ENCODE results near the gene NFASC. TPM values are rescaled to one million over a fixed set of nuclear protein-coding genes. Genes with fewer than 3 reads are reported as not detected.

Gene NFASC
- total RNA-seq, 4 donors from 2014 or later, result 7.9 to 68.7 (median 32.7) TPM

DNA sequence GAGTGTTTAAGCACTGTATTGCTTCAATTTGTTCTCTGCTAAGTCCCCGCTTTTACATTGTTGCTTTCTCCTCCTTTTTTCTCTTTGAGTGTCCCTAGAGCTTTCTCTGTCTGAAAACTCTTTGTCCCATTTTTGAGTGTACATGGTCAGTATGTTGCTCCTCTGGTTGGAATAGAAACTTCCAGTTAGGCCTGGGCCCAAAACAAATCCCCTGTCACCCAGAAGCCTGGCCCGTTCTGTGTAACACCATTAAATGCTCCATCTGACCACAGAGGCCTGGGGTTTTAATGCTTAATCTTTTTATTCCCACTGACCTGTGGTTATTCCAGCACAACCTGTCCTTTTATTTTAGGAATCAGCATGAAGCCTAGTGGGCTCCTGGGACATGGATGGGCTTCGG lies 28.3 kb upstream of the NFASC start:
- no peak for DNase-seq
- no peak overlapping the region for H3K4me3 ChIP-seq
- intact Hi-C loops (cut with DNase I; ENCODE audit: low total_unique reads), result no loop called here
- H3K4me1 ChIP-seq, result no peaks in the 10 kb centered on the region
- TF ChIP-seq POLR2A (IDR thresholded peaks at IDR 0.05), result no peak
- no peaks in the 10 kb centered on the region for H3K9me3 ChIP-seq
- no peaks in the 10 kb centered on the region for H3K27me3 ChIP-seq
- H3K36me3 ChIP-seq, result no peaks in the 10 kb centered on the region
- peak overlapping the region in 1 of 2 donors; percentile 54 for H3K27ac ChIP-seq

DNA sequence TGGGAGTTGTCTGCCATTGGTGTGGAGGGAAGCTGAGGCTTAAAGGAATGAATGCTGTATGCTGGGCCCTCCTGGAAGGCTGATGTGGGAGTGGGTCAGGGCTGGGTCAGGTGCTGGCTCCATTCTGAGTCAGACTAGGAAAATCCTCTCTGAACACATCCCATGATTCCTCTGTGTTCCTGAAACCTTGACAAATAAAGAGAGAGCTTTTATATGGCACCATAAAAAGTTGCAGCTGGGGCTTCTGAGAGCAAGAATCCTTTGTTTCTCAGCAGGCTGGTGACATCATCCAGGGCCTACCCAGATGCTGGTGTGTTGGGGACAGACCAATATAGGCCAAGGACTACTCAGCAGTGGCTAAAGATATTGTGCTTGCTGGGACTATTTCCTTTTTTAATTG lies 27.8 kb upstream of the NFASC start:
- Histone ChIP-seq H3K9me3 (no peaks in the 10 kb centered on the region), H3K27me3 (no peaks in the 10 kb centered on the region), H3K4me1 (no peaks in the 10 kb centered on the region), H3K4me3 (no peak overlapping the region), H3K36me3 (no peaks in the 10 kb centered on the region), H3K27ac (peak overlapping the region in 1 of 2 donors; percentile 54)
- DNase-seq, result no peak
- intact Hi-C loops (cut with DNase I; ENCODE audit: low total_unique reads), result no loop called here
- TF ChIP-seq, protein P1, sequence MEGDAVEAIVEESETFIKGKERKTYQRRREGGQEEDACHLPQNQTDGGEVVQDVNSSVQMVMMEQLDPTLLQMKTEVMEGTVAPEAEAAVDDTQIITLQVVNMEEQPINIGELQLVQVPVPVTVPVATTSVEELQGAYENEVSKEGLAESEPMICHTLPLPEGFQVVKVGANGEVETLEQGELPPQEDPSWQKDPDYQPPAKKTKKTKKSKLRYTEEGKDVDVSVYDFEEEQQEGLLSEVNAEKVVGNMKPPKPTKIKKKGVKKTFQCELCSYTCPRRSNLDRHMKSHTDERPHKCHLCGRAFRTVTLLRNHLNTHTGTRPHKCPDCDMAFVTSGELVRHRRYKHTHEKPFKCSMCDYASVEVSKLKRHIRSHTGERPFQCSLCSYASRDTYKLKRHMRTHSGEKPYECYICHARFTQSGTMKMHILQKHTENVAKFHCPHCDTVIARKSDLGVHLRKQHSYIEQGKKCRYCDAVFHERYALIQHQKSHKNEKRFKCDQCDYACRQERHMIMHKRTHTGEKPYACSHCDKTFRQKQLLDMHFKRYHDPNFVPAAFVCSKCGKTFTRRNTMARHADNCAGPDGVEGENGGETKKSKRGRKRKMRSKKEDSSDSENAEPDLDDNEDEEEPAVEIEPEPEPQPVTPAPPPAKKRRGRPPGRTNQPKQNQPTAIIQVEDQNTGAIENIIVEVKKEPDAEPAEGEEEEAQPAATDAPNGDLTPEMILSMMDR (IDR thresholded peaks at IDR 0.05), result no peak
- no peak for TF ChIP-seq POLR2A (IDR thresholded peaks at IDR 0.05)

DNA sequence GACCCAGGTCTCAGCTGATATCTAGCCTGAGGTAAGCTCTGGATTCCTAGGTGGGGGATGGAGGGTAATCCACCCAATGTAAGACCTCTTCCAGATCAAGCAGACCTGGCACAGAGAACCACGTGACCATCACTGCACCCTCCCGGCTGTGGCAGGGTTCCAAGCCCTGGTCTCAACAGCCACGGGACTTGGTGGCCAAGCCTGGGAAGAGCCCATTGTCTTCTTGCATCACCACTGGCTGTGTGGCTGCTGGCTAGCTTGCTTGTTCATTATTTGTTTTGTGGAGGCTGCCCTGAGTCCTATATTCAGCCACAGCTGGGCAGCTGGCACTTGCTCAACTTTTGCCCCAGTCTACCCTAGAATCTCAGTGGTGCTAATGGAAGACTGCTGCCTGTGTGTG lies 24.1 kb upstream of the NFASC start:
- no peak for DNase-seq
- H3K4me3 ChIP-seq, result no peak overlapping the region
- no peak overlapping the region for H3K27ac ChIP-seq
- no peak for TF ChIP-seq POLR2A (IDR thresholded peaks at IDR 0.05)
- TF ChIP-seq, protein P1 (IDR thresholded peaks at IDR 0.05), result no peak
- no peaks in the 10 kb centered on the region for H3K27me3 ChIP-seq
- H3K9me3 ChIP-seq, result no peaks in the 10 kb centered on the region
- H3K36me3 ChIP-seq, result no peaks in the 10 kb centered on the region
- H3K4me1 ChIP-seq, result no peaks in the 10 kb centered on the region
- intact Hi-C loops (cut with DNase I; ENCODE audit: low total_unique reads), result no loop called here

DNA sequence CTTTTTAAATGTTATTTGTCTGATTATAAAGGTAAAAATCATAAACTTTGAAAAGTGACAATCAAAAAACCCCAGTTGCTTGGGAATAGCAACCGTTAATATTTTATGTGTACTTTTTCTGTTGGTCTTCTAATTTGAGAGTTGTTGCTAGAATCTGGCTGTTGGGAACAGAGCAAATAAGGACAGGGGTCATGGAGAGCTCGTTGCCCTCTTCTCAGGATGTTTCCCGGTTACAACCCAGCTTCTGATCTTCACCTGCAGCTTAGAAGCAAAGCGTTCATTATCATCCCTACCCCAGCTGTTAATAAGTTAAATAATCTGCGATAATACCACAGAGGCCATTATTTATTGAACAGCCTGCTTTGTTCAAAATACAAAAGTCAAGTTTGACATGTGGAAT lies 22.1 kb upstream of the NFASC start:
- Histone ChIP-seq H3K27me3 (no peaks in the 10 kb centered on the region), H3K27ac (no peak overlapping the region), H3K4me3 (no peak overlapping the region), H3K4me1 (no peaks in the 10 kb centered on the region), H3K9me3 (no peaks in the 10 kb centered on the region), H3K36me3 (no peaks in the 10 kb centered on the region)
- DNase-seq, result no peak
- intact Hi-C loops (cut with DNase I; ENCODE audit: low total_unique reads), result no loop called here
- no peak for TF ChIP-seq POLR2A (IDR thresholded peaks at IDR 0.05)
- TF ChIP-seq, protein P1 (IDR thresholded peaks at IDR 0.05), result no peak

DNA sequence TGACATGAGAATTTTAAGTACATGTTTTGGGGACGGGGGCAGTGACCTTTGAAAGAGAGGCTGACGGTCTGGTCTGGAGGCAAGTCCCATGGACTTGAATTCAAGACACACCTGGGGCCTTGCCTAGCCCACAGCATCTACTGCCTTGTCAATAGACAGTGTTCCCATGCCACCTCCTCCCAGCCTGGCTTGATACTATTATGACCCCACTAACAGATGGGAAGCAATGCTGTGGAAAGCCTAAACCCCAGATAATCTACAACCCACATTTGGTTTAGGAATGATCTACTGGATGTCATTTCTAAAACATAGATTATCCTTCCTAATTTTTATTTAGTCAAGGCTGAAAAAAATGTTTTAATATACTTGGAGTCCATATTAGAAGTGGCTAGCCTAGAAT lies 17.8 kb upstream of the NFASC start:
- no peaks in the 10 kb centered on the region for H3K4me1 ChIP-seq

More for the DNA sequence above, 17.8 kb upstream of the NFASC start:
- DNase-seq, result no peak
- Histone ChIP-seq H3K4me3 (no peak overlapping the region), H3K27me3 (no peaks in the 10 kb centered on the region), H3K27ac (no peak overlapping the region), H3K36me3 (no peaks in the 10 kb centered on the region), H3K9me3 (no peaks in the 10 kb centered on the region)
- no peak for TF ChIP-seq POLR2A (IDR thresholded peaks at IDR 0.05)
- TF ChIP-seq, protein P1 (IDR thresholded peaks at IDR 0.05), result no peak
- intact Hi-C loops (cut with DNase I; ENCODE audit: low total_unique reads), result no loop called here
